GM21737 (cell line): ENCODE results near the gene EVA1B.

Experiments
- ATAC-seq: cut with Tn5 transposase; IDR thresholded peaks from one replicate; pipeline ENCODE4 v1.9.1; 2021; ENCODE audit warnings: mild to moderate bottlenecking, moderate library complexity; ENCODE audit not compliant: unreplicated experiment

The EVA1B gene

DNA sequence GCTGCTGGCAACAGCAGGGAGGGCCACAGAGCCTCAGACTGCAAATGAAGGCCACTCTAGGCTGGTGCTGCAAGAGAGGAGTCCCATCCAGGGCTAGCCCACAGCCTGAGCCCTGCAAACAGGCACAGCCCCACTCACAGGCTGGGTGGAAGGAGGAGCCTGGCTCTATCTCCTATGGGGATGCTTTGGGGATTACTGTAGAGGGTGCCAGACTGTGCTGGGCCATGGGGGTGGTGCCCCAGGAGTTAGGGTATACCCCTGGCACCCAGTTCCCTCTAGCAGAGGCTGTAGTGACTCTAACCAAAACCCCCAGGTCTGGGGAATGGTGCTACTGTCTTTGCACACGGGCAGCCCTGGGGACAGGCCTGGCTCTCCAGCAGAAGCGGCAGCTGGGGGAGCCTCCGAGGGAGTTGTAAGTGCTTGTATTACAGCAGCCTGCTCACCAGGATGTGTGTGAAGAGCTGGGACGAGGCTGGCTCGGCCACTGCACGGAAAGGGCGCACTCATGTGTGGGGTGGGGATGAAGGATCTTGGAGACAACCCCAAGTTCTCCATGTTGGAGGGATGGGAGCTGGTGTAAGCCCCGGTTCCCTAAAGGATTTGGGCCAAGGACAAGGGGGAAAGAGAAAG, 23.4 kb upstream of the EVA1B start:
- no peak for ATAC-seq

DNA sequence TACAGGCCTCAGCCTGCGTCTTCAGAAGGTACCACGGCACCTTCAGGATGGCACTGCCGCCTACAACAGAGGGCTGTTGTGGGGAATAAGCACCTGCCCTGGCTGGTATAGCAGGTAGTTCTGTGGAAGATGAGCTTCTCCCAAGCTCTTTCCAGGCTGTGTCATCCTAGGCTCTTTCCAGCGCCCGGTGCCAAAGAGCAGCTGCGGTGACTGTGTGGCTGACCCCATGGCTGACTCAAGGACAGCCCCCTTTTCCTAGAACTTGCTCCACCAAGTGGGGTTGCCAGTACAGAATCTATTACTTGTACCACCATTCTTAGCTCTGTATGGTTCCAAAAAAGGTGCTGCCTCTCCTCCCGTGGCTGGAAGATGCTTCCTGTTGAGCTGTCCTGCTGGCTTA, 21.9 kb upstream of the EVA1B start:
- ATAC-seq = no peak

DNA sequence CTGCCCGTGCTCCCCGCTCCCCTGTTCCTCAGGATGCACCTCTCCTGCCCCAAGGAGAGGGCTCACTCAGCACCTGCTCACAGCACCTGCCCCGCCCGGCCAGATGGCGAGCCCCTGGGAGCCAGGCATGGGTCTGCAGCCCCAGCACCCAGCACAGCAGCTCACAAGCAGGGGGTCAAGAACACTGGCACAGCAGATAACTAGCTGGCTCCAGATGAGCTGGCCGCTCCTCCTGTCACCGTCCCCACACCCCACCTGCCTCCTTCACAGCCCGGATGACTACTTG, 20.9 kb upstream of the EVA1B start:
- no peak for ATAC-seq

DNA sequence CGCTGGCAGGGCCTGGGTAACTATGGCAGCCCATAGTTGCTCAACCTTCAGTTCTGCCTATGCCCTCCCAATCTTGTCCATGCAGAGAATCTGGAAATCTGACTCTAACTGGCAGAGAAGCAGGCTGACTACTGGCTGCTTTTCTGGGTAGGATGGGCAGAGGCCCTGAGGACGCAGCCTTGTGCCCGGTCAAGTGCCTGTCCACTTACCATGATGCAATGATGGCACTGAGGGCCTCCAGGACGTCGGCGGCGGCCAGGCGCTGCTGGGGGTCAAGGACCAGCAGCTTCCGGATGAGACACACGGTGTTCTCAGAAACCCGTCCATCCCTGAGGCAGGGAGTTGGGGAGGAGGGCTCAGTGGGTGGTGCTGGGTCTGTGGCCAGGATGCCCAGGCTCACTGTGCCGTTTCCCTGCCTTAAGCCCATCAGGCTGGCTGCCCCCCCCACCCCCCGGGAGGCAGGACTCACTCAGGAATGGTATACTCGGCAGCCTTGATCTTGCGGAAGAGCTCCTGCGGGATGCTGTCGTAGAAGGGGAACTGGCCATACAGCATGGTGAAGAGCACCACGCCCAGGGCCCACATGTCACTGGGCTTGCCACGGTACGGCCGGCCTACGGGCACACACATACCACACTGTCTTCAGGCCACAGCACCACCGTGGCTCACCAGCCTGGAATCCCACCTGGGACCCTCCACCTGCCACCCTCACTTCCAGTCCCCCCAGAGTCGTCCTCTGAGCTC, 20.4 kb upstream of the EVA1B start:
- ATAC-seq = no peak

DNA sequence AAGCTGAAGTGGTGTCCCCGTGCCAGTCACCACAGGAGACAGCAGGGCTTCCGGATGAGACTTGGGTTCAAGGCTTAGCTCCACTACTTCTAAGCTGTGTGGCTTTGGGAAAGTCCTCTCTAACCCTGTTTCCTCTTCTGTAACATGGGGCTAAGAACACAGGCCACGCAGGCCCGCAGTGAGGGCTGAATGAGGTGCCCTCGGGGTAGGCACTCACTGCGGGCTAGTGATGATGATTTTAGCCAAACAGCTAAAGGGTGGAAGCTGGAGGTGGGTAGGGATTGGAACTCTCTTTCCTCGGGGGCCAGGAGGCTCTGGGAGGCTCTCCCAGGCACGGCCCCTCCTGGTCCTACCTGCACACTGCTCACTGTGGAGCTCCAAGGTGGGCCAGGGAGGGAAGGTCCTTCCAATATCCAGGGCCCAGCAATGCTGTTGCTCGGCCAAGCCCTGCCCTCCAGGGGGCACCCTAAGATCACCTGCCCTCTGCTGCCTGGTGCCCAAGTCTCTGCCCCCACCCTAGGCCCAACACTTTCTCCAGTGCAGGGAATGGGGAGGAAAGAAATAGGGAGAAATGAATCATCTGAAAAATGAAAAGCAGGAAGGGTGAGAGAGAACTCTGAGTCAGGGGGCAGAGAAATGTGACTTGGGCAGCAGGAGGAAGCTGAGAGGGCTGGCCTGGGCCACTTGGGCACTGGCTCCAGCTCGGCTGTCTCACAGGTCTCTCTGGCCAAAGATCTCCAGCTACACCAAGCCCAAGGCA, 19.2 kb upstream of the EVA1B start:
- ATAC-seq = no peak

DNA sequence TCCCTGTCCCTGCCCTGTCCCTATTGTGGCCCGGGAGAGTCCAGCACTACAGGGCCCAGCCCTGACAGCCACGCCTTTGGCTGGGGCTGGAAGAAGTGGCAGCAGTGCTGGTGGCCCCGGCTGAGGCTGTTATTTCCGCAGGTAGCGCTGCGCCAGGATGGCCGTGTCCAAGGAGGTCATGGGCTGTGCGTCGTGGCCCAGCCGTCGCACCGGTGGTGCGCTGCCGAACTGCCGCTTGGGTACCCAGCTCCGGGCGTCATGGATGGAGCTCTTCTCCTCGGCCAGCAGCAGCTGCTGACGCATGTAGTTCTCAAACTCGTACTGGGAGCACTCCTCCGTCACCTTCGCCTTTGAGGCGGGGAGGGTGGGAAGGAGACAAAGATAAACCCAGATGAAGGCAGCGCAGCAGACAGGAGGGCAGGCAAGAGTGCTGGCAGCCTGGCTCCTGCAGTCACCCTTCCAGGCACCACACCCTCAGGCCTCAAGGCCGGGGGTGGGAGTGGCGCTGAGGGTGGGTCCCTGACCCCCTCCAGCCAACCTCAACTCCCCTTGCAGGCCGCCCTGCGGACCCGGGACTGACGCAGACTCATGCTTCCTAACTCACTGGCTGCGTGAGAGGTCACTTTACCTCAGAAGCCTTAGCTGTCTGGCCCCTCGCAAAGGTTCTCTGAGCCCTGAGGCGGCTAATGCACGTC, 18.3 kb upstream of the EVA1B start:
- ATAC-seq = no peak

DNA sequence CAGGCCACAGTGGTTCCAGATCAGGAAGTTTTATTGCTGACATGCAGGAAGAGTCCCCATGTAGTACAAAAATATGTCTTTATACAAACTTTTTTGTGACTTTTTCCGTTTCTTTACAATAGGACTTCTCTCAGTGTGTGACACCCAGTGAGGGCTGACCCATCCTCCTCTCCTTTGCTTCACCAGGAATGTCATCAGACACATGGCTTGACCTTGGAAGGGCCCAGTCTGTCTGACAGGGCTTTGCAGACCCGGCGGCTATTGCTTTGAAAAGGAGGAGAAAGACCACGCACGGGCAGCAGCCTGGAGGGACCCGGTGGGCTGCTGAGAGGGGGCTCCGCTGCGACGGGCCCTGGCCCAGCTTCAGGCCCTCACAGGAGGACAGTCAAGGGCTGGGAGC, 16.2 kb upstream of the EVA1B start:
- ATAC-seq = no peak

DNA sequence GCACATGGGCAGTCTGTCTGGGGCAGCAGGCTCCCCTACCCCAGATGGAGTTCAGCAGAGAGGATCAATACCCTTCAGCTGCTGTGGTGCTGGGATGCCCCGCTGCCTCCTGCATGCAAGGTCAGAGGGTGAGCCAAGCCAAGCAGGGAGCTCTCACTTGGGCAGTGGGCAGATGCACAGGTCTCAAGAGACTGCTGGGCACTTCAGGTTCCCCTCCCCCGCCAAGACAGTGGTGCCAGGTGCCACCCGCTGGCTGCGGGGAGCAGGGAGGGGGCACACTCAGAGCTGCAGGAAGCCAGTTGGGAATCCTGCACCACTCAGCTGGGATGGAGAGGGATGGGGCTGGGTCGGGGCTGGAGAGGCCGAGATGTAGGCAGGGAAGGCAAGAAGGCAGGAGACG, 15.8 kb upstream of the EVA1B start:
- ATAC-seq = no peak

DNA sequence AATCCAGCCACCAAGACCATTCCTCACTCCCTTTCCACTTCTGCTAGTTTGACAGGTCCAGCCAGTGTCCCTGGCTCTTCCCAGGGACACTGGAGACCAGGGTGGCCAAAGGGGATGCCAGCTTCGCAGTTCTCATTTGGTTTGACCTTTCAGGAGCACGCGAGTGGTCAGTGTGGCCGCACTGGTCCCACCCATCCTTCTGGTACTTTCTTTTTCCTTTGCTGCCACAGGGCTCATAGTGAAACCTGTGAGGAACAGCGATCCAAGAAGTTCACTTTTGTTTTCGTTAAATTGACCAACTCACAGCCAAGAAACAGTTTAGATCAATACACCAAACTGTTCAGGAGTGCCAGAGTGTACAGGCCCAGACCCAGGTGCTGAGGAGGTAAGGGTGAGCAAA, 14.4 kb upstream of the EVA1B start:
- no peak for ATAC-seq

DNA sequence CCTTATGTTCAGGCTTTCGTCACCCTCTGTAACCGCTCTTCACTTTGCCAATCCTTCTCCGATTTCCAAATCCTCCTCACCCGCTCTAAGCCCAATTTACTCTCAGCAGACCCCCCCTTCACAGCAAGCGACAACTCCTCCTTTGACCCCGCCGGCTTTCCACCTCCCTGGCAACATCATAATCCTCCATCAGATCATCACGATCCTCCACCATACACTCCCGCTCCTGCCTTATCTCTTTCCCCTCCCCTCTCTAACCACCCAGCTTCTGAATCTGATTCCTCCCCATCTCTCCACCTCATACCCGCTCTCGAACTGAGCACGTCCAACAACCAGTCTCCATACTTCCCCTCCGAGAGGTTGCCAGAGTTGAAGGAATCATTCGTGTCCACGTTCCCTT, 7.5 kb upstream of the EVA1B start:
- no peak for ATAC-seq

DNA sequence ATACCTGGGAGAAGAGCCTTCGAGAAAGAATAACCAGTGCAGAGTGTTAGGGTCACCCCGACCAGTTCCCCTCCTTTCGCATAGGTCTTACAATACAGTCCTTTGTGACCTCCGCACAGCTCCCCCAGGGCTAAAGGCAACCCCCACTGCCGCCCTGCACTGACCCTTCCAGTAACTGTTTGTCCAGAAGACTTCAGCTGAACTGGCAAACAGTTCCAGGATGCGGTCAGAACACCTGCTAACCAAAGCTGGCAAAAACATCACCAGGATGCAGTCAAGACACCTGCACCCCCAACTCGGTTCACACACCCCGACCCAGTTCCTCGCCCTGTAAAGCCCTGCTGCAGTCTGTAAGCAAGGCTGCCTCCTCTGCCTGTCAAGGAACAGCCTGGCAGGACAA, 6.4 kb upstream of the EVA1B start:
- ATAC-seq = no peak

DNA sequence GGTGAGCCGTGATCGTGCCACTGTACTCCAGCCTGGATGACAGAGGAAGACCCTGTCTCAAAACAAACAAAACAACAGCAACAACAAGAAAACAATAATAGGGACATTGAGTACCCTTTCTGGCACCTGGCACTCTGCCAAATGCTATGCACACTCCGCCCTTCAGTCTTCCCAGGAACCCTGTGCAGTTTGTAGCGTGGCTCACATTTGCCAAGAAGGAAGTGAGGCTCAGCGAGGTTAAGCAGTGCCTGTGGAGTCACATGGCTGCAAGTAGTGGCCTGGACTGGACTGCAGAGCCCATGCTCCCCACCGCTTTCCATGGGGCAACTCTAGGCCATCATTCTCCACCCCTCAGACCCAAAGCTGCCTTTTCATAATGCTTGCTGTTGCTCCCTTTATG, 5.3 kb upstream of the EVA1B start:
- ATAC-seq = no peak

DNA sequence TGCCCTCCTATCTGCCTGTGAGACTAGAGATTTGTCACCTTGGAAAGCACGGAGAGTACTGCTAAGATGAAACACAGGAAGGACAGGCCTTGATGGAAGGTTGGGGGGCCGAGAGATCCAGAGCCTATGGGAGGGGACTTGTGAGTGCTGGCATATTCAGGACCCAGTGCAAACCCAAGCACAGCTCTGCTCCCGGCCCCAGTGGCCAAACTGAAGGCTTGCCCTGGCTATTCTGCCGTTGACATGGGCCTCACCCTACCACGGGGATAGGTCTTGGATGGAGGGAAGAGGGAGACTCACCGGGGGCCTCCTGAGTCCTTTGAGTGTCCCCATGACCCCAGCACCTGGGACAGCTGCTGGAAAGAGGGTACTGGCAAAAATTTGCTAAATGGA, 4.6 kb upstream of the EVA1B start:
- ATAC-seq = no peak

DNA sequence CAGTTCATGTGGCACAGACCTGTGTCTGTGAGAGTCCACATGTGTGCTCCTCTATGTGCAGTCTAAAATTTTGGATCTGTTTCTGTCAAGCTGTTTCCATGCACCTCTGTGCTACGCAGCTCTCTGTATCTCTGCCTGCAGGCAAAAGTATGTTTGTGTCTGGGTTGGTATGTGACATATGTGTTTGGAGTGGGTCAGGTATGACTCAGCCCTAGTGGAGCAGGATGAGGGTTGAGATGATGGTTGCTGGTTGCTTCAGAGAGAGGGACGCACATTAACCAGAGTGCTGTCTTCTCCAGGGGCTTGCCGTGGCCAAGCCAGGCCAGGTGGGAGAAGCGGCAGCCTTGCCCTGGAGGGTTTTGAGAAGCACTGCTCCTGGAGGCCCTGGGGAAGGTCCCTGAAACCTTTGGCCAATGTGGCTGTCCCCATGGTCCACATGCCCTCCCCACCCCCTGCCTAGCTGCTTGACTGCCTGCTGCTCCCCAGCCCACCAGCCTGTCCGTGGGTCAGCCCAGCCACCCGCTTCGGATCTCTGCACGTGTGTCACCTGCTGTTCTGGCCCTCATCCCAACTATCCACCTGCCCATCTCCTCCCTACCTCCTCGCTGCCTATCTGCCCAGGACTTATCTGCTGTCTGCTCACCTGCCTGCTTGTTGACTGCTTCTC, 4.1 kb upstream of the EVA1B start:
- ATAC-seq = no peak

DNA sequence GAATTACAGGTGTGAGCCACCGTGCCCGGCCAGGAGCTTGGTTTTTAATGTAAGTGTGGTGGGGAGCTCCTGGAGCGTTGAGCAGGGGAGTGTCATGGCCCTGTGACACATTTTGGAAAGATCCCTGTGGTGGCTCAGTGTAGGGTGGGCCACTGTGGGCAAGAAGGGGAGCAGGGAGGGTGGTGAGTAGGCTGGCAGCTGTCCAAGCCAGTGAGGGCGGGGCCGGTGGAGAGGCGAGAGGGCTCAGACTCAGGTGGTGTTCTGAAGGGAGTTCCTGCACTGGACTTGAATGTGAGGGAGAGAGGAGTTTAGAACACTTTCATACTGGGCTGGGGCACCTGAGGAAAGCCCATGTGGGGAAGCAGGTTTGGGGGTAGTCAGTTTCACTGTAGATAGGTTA, 3.1 kb upstream of the EVA1B start:
- ATAC-seq = no peak

DNA sequence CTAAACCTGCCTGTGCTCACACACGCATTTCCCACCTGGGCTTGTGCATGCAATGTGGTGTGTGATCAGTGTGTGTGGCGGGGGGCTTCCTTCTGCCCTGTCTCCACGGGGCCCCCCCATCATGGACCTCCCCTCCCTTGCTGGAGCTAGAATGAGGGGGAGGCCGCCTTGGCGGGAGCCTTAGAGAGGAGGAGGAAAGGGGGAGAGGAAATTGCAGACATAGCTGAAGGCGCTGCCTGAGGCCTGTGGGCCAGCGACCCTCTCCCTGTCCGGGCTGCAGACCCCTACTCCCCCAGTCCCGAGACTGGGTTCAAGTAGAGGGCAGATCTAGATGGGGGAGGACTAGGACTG, 883 bp upstream of the EVA1B start:
- ATAC-seq = no peak

DNA sequence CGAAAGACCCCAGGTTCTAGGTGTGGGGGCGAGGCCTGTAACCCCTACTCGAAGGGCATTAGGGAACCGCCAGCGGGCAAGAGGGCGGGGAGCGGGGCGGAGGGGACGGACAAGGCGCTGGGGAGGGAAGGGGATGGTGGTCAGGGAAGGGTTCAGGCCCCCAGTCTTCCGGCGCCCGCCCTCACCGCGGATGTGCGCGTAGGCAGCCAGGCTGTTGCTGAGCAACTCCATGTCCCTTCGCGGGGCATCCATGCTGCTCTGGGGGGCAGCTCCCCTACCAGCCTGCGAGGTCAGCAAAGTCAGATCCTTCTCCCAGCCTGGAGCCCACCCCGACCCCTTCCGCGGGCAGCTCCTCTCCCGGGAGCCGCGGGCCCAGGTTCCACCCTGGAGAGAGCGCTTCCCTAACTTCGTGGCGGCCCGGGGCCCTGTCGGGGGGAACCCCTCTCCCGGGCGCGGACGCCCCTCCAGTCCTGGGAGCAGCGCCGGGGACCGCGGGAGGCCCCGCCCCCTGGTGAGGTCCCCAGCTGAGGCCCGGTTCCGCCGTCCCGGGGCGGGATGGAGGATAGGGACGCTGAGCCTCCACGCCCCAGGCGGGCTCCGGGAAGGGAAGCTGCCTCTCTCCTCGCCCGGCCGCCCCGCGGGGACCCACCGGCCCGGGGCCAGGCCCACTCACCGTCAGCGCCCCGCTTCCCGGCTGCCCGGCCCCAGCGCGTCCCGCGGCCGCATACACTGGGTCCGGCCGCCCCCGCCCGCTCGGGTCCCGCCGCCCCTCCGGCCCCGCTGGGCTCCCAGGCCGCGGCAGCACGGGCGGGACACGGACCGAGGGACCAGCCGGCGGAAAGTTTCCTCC, 434 bp downstream of the EVA1B start:
- ATAC-seq = no peak

DNA sequence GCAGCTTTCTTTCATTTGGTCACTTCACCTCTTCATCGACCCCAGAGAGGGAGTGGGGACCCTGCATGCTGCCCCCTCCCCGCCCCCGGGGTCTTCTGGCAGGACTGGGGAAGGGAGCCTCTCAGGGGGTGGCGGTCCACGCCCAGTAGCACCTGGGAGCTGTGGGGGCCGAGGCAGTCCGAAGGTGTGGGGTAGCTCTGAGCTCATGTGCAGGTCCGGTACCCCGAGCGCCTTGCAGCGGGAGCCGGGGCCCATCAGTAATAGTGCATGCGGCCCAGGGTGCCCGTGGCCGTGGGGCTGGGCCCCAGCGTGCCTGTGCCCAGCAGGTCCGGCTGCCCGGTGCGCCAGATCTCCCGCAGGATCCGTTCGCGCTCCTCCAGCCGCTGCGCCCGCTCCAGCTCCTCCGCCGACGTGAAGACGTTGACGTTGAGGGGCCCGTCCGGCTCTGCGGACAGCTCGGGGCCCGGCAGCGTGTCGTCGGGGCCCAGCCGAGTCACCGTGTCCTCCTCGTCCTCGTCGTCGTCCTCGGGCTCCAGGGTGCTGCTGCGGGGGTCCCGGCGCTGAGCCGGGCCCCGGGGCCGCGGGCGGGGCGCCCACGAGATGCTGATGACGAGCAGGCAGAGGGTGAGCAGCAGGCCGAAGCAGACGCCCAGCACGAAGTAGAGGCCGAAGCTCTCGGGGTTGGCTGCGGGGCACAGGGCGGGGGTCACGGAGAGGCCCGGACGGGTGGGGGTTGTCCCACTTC, 1.2 kb downstream of the EVA1B start:
- ATAC-seq = no peak

DNA sequence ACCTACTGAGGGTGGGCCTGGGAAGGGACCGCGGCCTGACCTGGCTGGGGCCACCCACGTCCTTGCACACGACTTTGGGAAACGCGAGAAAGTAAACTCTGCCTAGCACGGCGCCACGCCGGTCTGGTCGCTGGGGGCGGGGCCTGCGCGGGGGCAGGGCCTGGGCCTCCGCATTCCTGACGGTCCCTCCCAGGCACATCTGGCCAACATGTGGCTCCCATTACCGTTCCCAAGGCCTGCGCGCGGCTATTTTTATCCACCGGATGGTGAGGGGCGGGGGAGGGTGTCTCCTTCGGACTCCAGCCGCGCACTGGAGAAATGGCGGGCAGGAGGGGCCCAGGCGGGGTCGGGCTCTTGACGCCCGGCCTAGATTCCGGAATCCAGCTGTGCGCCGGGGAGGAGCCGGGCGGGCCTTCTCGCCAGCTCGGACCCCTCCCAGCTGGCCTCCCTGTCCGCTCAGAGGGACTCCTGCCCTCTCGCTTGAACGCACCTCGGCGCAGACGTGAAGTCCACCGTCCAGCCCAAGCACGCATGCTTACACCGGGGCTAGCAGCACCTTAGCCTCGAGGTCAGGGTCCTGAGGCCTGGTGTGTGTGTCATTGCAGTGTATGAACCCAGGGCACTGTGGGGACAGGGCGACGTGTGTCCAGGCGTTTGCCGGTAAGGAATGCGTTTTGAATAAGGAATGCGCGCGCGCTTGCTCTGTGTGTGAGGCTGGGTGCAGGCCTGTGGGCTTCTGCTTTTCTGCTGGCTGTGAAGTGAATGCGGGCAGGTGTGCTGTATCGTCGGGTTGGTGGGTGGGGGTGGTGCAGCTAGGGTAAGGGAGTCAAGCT, 2.1 kb downstream of the EVA1B start:
- no peak for ATAC-seq
